ENCODE data around the gene PLA1A.
A peak's percentile ranks its signal among the peaks of the same experiment; 100 is the strongest.
"Not testable (repeated sequence)": the region's sequence is repeated elsewhere in the genome, so short reads cannot be mapped to it uniquely, and the experiment has no call there.

The PLA1A gene

DNA sequence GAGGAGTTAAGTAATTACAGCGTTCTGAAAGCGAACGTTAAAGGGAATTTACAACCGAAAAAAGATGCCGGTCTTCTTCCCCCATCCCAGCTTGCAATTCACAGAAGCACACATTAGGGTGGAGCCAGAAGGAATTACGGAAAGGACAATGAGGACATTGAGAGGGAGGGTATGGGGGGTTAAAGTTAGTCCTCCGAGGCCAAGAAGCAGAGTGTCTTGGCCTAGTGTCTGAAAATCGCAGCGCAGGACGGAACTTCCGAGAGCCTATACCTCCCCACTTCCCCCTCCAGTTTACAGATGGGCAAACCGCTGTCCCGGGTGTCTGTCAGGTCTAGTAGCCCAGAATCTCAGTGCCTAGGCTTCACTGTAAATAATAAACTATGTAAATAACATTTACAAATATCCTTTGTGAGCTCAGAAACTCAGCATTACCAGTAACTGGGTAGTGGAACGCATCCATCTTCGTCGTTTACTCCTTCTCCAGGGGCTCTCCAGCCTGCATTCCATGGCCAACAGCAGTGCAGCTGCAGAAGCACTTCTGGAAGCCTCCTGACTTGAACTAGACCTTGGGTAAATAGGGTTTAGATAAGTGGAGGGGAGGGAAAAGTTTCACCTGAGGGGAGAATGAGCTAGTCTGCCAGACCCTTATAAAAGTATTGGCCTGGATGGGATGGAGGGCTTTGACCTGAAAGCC, 17.5 kb upstream of the PLA1A start:
- DNase-seq: no peak

DNA sequence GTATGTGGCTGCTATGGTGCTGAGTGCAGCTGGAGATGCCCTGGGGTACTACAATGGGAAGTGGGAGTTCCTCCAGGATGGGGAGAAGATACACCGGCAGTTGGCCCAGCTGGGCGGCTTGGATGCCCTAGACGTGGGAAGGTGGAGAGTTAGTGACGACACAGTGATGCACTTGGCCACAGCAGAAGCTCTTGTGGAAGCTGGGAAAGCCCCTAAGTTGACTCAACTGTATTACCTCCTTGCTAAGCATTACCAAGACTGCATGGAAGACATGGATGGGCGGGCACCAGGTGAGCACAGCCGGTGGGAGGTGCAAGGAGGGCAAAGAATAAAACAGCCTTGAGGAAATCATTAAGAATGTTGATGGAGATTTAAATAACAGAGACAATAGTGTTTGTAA, 15.5 kb upstream of the PLA1A start:
- no peak for DNase-seq

GRCh38 chr3:119585208-119585607, 12.5 kb upstream of the PLA1A start:
- DNase-seq: no peak

- DNase-seq: no peak
Observed at GRCh38 chr3:119585856-119586570, 11.7 kb upstream of the PLA1A start.

DNA sequence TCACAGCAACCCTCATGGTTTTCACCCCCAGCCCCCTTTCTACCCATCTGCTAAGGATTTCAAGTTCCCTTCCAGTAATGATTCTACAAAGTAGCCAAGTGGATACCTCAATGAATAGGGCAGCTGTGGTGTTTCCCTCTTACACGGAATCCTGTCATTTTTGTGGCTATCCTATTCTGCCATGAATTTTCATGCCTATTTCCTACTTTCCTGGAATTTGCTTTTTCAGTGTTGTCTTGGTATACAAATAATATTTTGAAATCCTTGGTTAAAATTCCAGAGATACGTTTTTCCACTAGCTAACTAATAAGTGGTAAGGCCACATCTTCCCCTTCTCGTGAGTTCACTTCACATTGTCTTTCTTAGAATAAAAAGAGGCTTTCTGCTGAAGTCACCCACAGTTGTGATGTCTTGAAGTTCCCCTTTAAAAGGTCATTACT, 10.9 kb upstream of the PLA1A start:
- peak in 1 of 2 donors; percentile 20 for DNase-seq

DNA sequence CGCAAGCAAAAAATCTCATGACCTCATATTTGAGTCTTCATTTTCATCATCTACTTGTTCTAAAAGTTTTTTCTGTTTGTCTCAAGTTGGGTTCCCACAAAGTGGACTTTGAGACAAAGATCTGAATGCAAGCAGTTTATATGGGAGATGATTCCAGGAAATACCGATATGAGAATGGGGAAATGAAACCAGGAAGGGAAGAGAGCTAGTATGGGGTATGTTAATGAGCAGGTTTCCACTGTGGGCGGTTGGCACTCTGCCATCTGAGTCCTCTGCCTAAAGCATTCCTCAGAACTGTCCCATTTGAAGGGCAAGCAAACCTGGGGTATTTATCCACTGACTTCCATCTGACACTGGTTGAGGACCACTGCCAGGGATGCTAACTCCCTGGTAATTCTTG, 9.6 kb upstream of the PLA1A start:
- no peak for DNase-seq

DNA sequence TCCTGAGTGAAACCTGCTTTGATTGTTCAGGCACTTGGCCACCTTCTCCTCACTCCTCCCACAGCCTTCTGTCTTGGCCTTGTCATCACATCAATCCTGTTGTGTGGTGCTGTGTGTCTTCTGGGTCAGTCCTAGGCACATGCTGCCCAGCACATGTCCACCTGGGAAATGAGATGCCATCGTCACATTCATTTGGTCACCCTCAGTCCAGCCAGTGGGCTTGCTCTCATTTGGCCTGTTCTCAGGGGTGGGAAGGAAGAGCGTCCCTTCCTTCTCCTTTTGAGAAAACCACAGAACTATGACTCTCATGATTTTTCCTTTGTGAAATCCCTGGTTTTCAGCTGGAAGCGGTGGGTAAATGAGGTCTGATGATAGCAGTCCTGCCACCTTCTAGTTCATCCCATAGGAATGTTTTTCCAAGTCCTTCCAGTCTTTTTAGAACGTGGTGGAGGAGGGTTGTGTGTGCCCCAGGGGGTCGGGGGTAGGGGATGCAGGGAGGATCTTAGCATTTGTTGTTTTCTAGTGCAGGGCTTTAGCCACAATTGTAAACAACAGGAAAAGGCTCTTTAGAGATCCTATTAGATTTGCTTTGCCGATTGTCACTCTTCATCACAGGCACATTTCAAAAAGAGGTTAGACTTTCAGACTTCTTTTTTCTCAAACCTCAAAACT, 8.4 kb upstream of the PLA1A start:
- no peak for DNase-seq

DNA sequence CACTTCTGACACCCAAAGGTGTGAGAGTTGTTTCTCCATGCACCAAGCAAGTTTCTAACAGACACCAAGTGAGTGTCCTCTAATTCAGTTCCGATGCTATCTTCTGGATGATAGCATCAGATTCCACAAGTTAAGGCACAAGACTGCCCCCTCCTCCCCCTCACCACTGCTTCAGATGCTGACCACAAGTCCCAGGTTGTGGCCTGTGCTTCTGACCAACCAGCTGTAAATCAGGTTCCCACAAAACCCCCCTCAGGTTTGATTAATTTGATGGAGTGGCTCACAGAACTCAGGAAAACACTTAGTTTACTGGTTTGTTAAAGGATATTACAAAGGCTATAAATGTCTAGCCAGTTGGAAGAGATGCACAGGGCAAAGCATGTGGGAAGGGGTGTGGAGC, 7.0 kb upstream of the PLA1A start:
- no peak for DNase-seq

DNA sequence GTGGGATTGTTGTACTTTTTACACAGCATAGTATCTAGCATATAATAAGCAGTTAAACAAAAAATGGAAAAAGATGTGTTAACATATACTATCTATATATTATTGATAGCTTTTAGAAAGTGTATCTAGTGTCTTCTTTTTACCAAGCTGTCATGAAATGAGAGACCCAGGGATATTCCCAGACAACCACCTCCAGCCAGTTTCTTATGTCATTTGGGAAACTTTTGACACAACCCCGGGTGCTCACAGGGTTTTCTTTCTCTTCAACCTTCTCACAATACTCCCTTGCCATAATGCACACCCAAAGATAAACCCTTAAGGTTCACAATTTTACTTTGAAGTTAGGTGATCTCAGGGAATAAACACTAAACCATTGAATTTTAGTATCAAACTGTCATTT, 4.8 kb upstream of the PLA1A start:
- no peak for DNase-seq

DNA sequence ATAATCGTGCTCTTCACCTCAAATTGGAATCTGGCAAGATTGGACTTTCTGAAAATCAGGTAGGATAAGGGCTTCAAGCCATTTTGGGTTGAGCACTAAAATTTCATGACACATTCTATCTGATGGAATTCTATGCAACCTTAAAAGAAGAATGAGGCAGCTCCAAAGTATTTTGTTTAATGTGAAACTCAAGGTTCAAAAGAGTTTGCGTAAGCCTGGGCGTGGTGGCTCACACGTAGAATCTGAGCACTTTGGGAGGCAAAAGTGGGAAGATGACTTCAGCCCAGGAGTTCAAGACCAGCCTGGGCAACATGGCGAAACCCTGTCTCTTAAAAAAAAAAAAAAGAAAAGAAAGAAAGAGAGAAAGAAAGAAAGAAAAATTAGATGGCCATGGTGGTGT, 3.6 kb upstream of the PLA1A start:
- DNase-seq: no peak

- DNase-seq: not testable (repeated sequence)
Observed at GRCh38 chr3:119594929-119595328, 2.8 kb upstream of the PLA1A start.

- DNase-seq: no peak
Observed at GRCh38 chr3:119595639-119596334, 1.9 kb upstream of the PLA1A start.

DNA sequence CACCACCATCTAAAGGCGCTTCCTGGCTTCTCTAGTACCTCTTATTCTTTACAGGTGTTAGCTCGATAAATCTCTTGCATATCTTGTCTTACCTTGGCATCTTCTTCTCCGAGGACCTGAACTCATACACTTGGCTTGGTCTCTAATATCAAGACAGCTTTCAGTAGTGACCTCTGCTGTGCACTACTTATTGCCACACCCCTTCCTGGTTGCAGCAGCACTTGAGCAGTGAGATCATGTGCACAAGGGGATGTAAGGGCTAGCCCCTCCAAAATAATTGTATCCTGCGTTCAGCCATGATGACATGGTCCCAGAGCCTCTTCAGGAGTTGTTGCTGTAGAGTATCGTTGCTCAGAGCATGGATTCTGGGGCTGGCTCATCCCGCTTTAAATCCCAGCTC, 1.3 kb upstream of the PLA1A start:
- no peak for DNase-seq

- no peak for DNase-seq
Observed at GRCh38 chr3:119598410-119599098, 869 bp downstream of the PLA1A start.

DNA sequence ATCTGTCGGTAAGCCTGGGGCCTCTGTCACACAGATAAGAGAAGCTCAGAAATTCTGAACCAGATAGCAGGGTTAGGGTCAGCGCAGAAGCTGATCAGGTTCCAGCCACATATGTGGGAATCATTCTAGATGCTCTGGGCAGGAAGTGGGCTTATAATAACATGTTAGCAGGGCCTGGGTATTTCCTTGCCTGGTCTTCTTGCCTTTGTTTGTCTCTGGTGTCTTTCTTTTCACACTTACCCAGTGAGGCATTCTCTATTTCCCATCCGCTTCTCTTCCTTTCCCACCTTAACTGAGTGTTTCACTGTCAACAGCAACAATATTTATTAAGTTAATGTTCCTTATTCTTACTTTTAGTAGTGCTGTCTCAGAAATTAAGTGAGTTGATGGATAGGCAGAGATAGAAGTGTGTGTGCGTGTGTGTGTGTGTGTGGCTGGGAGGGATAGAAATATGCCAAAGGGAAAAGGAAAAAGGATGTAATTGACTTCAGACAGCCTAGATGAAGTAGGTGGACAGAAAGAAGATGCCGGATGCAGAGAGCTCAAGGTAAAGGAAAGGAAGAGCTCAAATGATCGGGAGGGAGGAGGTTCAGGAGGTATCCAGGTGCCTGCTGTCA, 2.0 kb downstream of the PLA1A start:
- no peak for DNase-seq

GRCh38 chr3:119600732-119601131, 3.0 kb downstream of the PLA1A start:
- DNase-seq: no peak

DNA sequence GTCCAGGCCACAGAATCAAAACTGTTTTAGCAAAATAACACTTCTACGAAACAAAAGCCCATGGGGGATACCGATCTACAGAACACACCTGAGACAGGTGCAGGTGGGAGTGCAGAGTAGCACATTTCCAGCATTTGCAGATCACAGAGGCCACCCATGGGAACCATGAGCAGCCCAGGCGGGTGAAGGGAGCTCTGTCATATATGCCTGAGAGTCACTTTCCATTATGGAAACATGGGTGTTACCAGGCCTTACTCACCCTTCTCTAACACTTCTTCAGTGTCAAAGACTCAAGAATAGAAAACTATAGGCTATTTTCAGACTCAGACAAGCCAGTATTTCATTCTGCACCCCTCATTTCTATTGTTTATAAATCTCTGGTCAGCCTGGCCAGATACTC, 3.5 kb downstream of the PLA1A start:
- DNase-seq: no peak

DNA sequence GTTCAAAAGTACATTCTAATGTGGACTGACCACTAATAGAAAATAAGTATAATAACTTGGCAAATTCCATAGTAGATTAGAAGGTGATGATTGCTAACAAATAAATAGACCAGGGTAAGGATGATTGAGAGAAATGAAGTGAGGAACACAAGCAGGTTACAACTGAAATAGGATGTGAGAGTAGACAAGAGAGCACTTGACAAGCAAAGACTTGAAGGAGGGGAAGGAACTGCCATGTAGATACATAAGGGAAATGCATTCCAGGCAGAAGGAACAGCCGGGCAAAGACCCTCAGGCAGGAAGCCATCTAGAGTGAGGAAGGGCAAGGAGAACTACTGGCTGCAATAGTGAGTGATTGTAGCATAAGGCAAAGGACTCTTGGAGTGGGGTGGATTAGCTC, 5.0 kb downstream of the PLA1A start:
- no peak for DNase-seq

DNA sequence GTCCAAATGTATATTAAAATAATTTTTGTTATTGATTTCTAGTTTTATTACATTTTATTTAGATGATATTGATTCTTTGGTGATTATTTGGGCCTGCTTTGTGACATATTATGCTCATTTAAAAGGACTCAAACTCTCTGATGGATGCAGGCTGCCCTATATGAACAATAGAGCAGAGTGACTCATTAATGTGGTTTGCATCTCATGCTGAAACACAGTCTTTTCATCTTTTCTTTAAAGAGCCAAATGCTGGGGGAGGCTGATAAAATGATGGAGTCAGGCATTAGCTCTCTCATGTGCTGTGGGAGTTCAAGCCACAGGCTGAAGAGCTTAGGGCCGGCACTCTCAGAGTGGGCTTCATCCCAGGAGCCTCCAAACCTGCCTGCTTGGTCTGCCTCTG, 7.2 kb downstream of the PLA1A start:
- DNase-seq: no peak

DNA sequence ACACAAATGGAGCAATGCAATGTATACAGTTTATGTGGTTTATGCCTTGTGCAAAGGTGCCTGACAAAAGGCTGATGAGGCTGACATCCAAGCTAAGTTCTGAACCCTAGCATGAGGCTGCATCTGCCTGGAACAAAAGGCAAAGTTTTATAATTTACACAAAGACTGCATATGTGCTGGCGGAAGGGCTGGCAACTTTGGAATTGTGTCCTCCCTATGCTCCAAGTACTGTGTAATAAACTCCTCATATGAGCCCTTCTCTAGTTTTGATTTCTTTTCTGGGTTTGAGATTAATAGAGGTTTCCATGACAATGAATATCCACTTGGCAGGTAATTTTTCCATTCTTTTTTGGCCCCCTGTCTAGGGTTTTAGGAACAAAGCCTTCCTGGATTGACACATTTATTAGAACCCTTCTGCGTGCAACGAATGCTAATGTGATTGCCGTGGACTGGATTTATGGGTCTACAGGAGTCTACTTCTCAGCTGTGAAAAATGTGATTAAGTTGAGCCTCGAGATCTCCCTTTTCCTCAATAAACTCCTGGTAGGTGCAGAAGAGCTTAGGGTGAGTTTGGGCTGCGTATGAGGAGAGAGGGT, 10.8 kb downstream of the PLA1A start:
- DNase-seq: no peak

GRCh38 chr3:119609301-119609700, 11.6 kb downstream of the PLA1A start:
- no peak for DNase-seq

GRCh38 chr3:119611664-119612063, 14.0 kb downstream of the PLA1A start:
- no peak for DNase-seq

Data from bone marrow (tissue), 2 donors.